T-cell (primary cell): ENCODE measurements around the gene INTS6. TPM values are rescaled to one million over a fixed set of nuclear protein-coding genes. Genes with fewer than 3 reads are reported as not detected.

ENCODE experiments used
- ATAC-seq, 4 experiments: fragments of 200-7000 bp in 3 of 4; fragments of 150-1000 bp in 1 of 4; cut with Tn5 transposase; replicated peaks in 1 of 4; 1 replicate in 3 of 4; 2 replicates in 1 of 4; pipeline ENCODE4 v1.10.0; 2021; ENCODE audit warnings: moderate library complexity in 3 of 4, mild to moderate bottlenecking in 2 of 4, moderate number of reproducible peaks in 1 of 4
- CTCF ChIA-PET, 2 donors: fragments of 300-600 bp; sonication (Branson Sonifier 250); formaldehyde crosslinking; loops; one replicate each; lab custom pipeline; 2022; ENCODE audit warnings: antibody characterized with exemption in 2 of 2; lab: Charles Lee
- POLR2A ChIA-PET, 2 donors: fragments of 300-600 bp; sonication (Branson Sonifier 250); formaldehyde crosslinking; loops; one replicate each; lab custom pipeline; 2022; ENCODE audit warnings: antibody characterized with exemption in 2 of 2; lab: Charles Lee
- DNase-seq, 35 experiments: peaks; one replicate each; pipeline versions ENCODE4 v3.0.0 to v3.0.0-alpha.2; 2013 to 2023
- H3K27ac ChIP-seq: one replicate; pipeline ENCODE4 v1.5.1; 2013; ENCODE audit warnings: low read length
- H3K27me3 ChIP-seq, 2 experiments: replicated peaks in 1 of 2; 1 replicate in 1 of 2; 2 replicates in 1 of 2; pipeline versions ENCODE4 v1.6.1 to v1.7.0; 2013; ENCODE audit warnings: low read length in 1 of 2, mixed read lengths in 1 of 2; ENCODE audit not compliant: control insufficient read depth in 2 of 2, insufficient read depth in 2 of 2; ENCODE audit errors: extremely low read depth in 1 of 2
- H3K36me3 ChIP-seq, 2 donors: 1 replicate in 1 of 2; 2 replicates in 1 of 2; pipeline versions ENCODE4 v1.6.1 to v1.7.0; 2013; ENCODE audit warnings: low read length in 1 of 2; ENCODE audit not compliant: control insufficient read depth in 2 of 2, insufficient read depth in 1 of 2; ENCODE audit errors: extremely low read depth in 1 of 2
- H3K4me1 ChIP-seq, 2 experiments: 1 replicate in 1 of 2; 2 replicates in 1 of 2; pipeline versions ENCODE4 v1.6.1 to v1.7.0; 2013; ENCODE audit warnings: low read length in 2 of 2, mixed read lengths in 1 of 2; ENCODE audit not compliant: insufficient read depth in 2 of 2, control insufficient read depth in 1 of 2; ENCODE audit errors: extremely low read depth in 1 of 2
- H3K4me3 ChIP-seq, 2 donors: 1 replicate in 1 of 2; 2 replicates in 1 of 2; pipeline versions ENCODE4 v1.5.1 to v1.7.0; 2013; ENCODE audit warnings: mild to moderate bottlenecking in 2 of 2, low read length in 1 of 2, moderate library complexity in 1 of 2; ENCODE audit not compliant: control insufficient read depth in 1 of 2; ENCODE audit errors: extremely low read depth in 1 of 2
- H3K9me3 ChIP-seq: 2 replicates; pipeline ENCODE4 v1.7.0; 2013
- H3K27ac Mint-ChIP-seq, 2 donors: one replicate each; pipeline ENCODE4 v1.8.0; 2020 to 2021; ENCODE audit warnings: mild to moderate bottlenecking in 2 of 2, mixed read lengths in 2 of 2
- H3K27me3 Mint-ChIP-seq, 2 donors: one replicate each; pipeline ENCODE4 v1.8.0; 2021 to 2022; ENCODE audit warnings: mixed read lengths in 2 of 2
- H3K36me3 Mint-ChIP-seq: one replicate; pipeline ENCODE4 v1.8.0; 2021; ENCODE audit warnings: mixed read lengths
- H3K4me1 Mint-ChIP-seq, 3 donors: one replicate each; pipeline ENCODE4 v1.8.0; 2020 to 2022; ENCODE audit warnings: mixed read lengths in 3 of 3, mild to moderate bottlenecking in 1 of 3
- H3K4me3 Mint-ChIP-seq, 3 donors: one replicate each; pipeline ENCODE4 v1.8.0; 2020 to 2022; ENCODE audit warnings: mild to moderate bottlenecking in 3 of 3, mixed read lengths in 3 of 3, moderate library complexity in 3 of 3
- H3K9me3 Mint-ChIP-seq, 3 donors: one replicate each; pipeline ENCODE4 v1.8.0; 2020 to 2022; ENCODE audit warnings: mixed read lengths in 3 of 3
- WGBS: methylation state at CpG from one replicate; pipeline ENCODE4 v1.1.5; 2013; ENCODE audit warnings: missing lambda C conversion rate; ENCODE audit not compliant: insufficient coverage; 5-methylcytosine and 5-hydroxymethylcytosine counted together
- total RNA-seq, 35 experiments: library from RNA in 6 of 35; stranded (reverse) in 6 of 35; fragments of 120-200 nt in 1 of 35; gene quantifications; one replicate each; pipeline versions ENCODE4 v1.2.1 to v1.2.4 and lab custom pipeline; 2013 to 2026

Gene INTS6
- total RNA-seq, 5 donors from 2014 or later (not counting 1 experiment from before 2014, with no cell fraction given) = 50.0 to 77.9 (median 58.7) TPM

GRCh38 chr13:51495316-51495715 is 42.5 kb upstream of the INTS6 start:
- H3K9me3 ChIP-seq = no peaks in the 10 kb centered on the region
- DNase-seq (no peak), ATAC-seq (no peak)
- Mint-ChIP-seq H3K4me1 (peaks cover 0 to under 1% (median 0%) of the 10 kb centered on the region in 3 donors), H3K9me3 (no peaks in the 10 kb centered on the region), H3K36me3 (no peaks in the 10 kb centered on the region), H3K4me3 (no peak overlapping the region), H3K27ac (no peak overlapping the region), H3K27me3 (peaks cover 4 to 5% of the 10 kb centered on the region in 2 donors)
- no peaks in the 10 kb centered on the region for H3K36me3 ChIP-seq
- H3K27me3 ChIP-seq = no peaks in the 10 kb centered on the region
- H3K4me3 ChIP-seq = no peak overlapping the region
- CTCF ChIA-PET = no interaction called here
- H3K4me1 ChIP-seq = no peaks in the 10 kb centered on the region
- POLR2A ChIA-PET = no interaction called here
- H3K27ac ChIP-seq = no peak overlapping the region
- WGBS = no CpG with 5 or more reads among the region's 1 CpG

DNA sequence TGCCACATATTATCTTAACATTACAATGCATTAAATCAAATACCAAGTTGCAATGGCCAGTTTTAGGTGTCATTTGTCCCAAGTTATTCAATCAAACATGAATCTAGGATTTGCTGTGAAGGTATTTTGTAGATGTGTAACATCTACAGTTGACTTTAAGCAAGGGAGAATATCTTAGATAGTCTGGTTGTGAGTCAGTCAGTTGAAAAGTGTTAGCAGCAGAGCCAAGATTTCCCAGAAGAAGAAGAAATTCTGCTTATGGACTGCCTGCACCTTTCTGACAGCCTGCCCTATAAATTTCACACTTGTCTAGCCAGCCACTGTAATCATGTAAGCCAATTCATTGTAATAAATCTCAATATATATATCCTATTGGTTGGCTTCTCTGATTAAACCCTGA is 41.3 kb upstream of the INTS6 start:
- Histone ChIP-seq H3K27me3 (no peaks in the 10 kb centered on the region), H3K27ac (no peak overlapping the region), H3K4me1 (no peaks in the 10 kb centered on the region), H3K4me3 (no peak overlapping the region), H3K9me3 (no peaks in the 10 kb centered on the region), H3K36me3 (no peaks in the 10 kb centered on the region)
- ChIA-PET CTCF (no interaction called here), POLR2A (no interaction called here)
- DNase-seq = no peak
- no peak for ATAC-seq
- Mint-ChIP-seq H3K27ac (no peak overlapping the region), H3K4me3 (no peak overlapping the region), H3K4me1 (no peaks in the 10 kb centered on the region), H3K9me3 (no peaks in the 10 kb centered on the region), H3K36me3 (no peaks in the 10 kb centered on the region), H3K27me3 (peaks cover 4 to 5% of the 10 kb centered on the region in 2 donors)

- H3K9me3 Mint-ChIP-seq = peaks cover 0 to 7% (median 0%) of the 10 kb centered on the region in 3 donors
- Histone ChIP-seq H3K4me3 (no peak overlapping the region), H3K9me3 (no peaks in the 10 kb centered on the region), H3K27me3 (no peaks in the 10 kb centered on the region), H3K36me3 (no peaks in the 10 kb centered on the region), H3K4me1 (no peaks in the 10 kb centered on the region), H3K27ac (no peak overlapping the region)
- no peaks in the 10 kb centered on the region for H3K4me1 Mint-ChIP-seq
- peaks cover 5% of the 10 kb centered on the region for H3K36me3 Mint-ChIP-seq
- DNase-seq = no peak
- CTCF ChIA-PET = no interaction called here
- H3K4me3 Mint-ChIP-seq = no peak overlapping the region
- WGBS = no CpG with 5 or more reads among the region's 2 CpGs
- no peak overlapping the region for H3K27ac Mint-ChIP-seq
- no peaks in the 10 kb centered on the region for H3K27me3 Mint-ChIP-seq
- ATAC-seq = no peak
- POLR2A ChIA-PET = interaction anchor here in 1 of 2 donors (1.0 kb wide), 1 partner anchor 13 kb away, joined by 4 read pairs; no protein-coding TSS in a partner anchor
Observed at GRCh38 chr13:51488212-51488611, 35.4 kb upstream of the INTS6 start.

DNA sequence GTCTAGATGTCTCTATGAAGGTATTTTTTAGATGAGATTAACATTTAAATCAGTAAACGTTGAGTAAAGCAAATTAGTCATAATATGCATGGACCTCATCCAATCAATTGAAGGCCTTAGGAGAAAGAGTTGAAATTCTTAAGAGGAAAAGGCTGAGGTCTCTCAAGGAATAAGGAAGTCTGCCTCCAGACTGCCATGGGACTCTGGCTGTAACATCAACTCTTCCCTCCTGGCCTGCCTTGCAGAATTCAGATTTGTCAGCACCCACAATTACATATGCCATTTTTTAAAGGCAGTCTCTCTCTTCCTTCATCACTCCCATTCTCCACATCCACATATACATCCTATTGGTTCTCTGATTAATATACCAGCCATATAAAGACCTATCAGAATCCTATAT is 28.8 kb upstream of the INTS6 start:
- Histone ChIP-seq H3K36me3 (no peaks in the 10 kb centered on the region), H3K4me1 (no peaks in the 10 kb centered on the region), H3K9me3 (no peaks in the 10 kb centered on the region), H3K4me3 (no peak overlapping the region), H3K27ac (no peak overlapping the region), H3K27me3 (no peaks in the 10 kb centered on the region)
- POLR2A ChIA-PET = no interaction called here
- DNase-seq = no peak
- H3K27ac Mint-ChIP-seq = no peak overlapping the region
- H3K4me3 Mint-ChIP-seq = no peak overlapping the region
- H3K27me3 Mint-ChIP-seq = no peaks in the 10 kb centered on the region
- H3K36me3 Mint-ChIP-seq = peaks cover 5% of the 10 kb centered on the region
- no peaks in the 10 kb centered on the region for H3K4me1 Mint-ChIP-seq
- H3K9me3 Mint-ChIP-seq = peaks cover 0 to 9% (median 0%) of the 10 kb centered on the region in 3 donors
- CTCF ChIA-PET = interaction anchor here in 1 of 2 donors (0.6 kb wide), 1 partner anchor 37 kb away, joined by 3 read pairs; no protein-coding TSS in a partner anchor
- WGBS = no CpG with 5 or more reads among the region's 1 CpG
- ATAC-seq = no peak

- Histone ChIP-seq H3K27ac (no peak overlapping the region), H3K27me3 (no peaks in the 10 kb centered on the region), H3K4me1 (no peaks in the 10 kb centered on the region), H3K9me3 (no peaks in the 10 kb centered on the region), H3K36me3 (no peaks in the 10 kb centered on the region), H3K4me3 (no peak overlapping the region)
- H3K27me3 Mint-ChIP-seq = no peaks in the 10 kb centered on the region
- no CpG with 5 or more reads among the region's 2 CpGs for WGBS
- POLR2A ChIA-PET = no interaction called here
- peaks cover 2 to 10% (median 4%) of the 10 kb centered on the region in 3 donors for H3K4me1 Mint-ChIP-seq
- no peak for DNase-seq
- H3K27ac Mint-ChIP-seq = no peak overlapping the region
- CTCF ChIA-PET = interaction anchor here in 1 of 2 donors (0.7 kb wide), 1 partner anchor 54 kb away, joined by 5 read pairs; no protein-coding TSS in a partner anchor
- no peak overlapping the region for H3K4me3 Mint-ChIP-seq
- ATAC-seq = no peak
- peaks cover 0 to 9% (median 0%) of the 10 kb centered on the region in 3 donors for H3K9me3 Mint-ChIP-seq
- H3K36me3 Mint-ChIP-seq = peaks cover 5% of the 10 kb centered on the region
Observed at GRCh38 chr13:51479199-51479523, 26.3 kb upstream of the INTS6 start.

GRCh38 chr13:51478418-51479198 is 25.8 kb upstream of the INTS6 start:
- Mint-ChIP-seq H3K27me3 (no peaks in the 10 kb centered on the region), H3K4me3 (no peak overlapping the region), H3K4me1 (peaks cover 2 to 10% (median 4%) of the 10 kb centered on the region in 3 donors), H3K27ac (no peak overlapping the region), H3K36me3 (peaks cover 2% of the 10 kb centered on the region), H3K9me3 (peaks cover 0 to 6% (median 0%) of the 10 kb centered on the region in 3 donors)
- ChIA-PET POLR2A (interaction anchor here in 1 of 2 donors (0.5 to 0.7 kb wide), 2 partner anchors 10 to 105 kb away, joined by 3 read pairs; no protein-coding TSS in a partner anchor), CTCF (no interaction called here)
- no peaks in the 10 kb centered on the region for H3K4me1 ChIP-seq
- no peaks in the 10 kb centered on the region for H3K9me3 ChIP-seq
- 90% methylated on average over 3 of the region's 8 CpGs for WGBS
- DNase-seq (no peak), ATAC-seq (no peak)
- H3K36me3 ChIP-seq = no peaks in the 10 kb centered on the region
- H3K27me3 ChIP-seq = no peaks in the 10 kb centered on the region
- no peak overlapping the region for H3K27ac ChIP-seq
- no peak overlapping the region for H3K4me3 ChIP-seq
